ENCODE results near the gene ABCA1.
A peak's percentile ranks its signal among the peaks of the same experiment; 100 is the strongest.

The ABCA1 gene

GRCh38 chr9:104745852-104746251, 182.1 kb downstream of the ABCA1 start:
- Histone ChIP-seq H3F3A (ENCODE audit: insufficient read depth, low read length) (no peaks in the 10 kb centered on the region), H3K4me1 (ENCODE audit: insufficient read depth, low read length, severe bottlenecking) (peaks cover 39% of the 10 kb centered on the region), H3K4me2 (ENCODE audit: low read length) (no peak overlapping the region), H3K27me3 (ENCODE audit: insufficient read depth, low read length) (no peaks in the 10 kb centered on the region), H3K4me3 (ENCODE audit: low read depth, low read length, poor library complexity, severe bottlenecking) (no peak overlapping the region), H3K27ac (ENCODE audit: low read depth, low read length, poor library complexity, severe bottlenecking) (no peak overlapping the region), H2AFZ (ENCODE audit: low read length) (no peak overlapping the region), H3K79me2 (ENCODE audit: insufficient read depth, low read length) (no peaks in the 10 kb centered on the region), H3K9ac (ENCODE audit: low read length) (no peak overlapping the region), H3K9me2 (ENCODE audit: low read depth, low read length) (no peaks in the 10 kb centered on the region), H3K36me3 (ENCODE audit: insufficient read depth, low read length) (no peaks in the 10 kb centered on the region), H4K20me1 (ENCODE audit: insufficient read depth, low read length) (no peaks in the 10 kb centered on the region), H3K9me3 (ENCODE audit: low read length) (no peaks in the 10 kb centered on the region)
- TF ChIP-seq EZH2 (IDR thresholded peaks at IDR 0.05; ENCODE audit: borderline replicate concordance, low read length) (no peak), CTCF (IDR thresholded peaks at IDR 0.05; ENCODE audit: low read length) (no peak)

GRCh38 chr9:104743376-104743985, 184.5 kb downstream of the ABCA1 start:
- Histone ChIP-seq H3K27me3 (ENCODE audit: insufficient read depth, low read length) (no peaks in the 10 kb centered on the region), H4K20me1 (ENCODE audit: insufficient read depth, low read length) (no peaks in the 10 kb centered on the region), H3K4me1 (ENCODE audit: insufficient read depth, low read length, severe bottlenecking) (peaks cover 22% of the 10 kb centered on the region), H2AFZ (ENCODE audit: low read length) (no peak overlapping the region), H3K4me3 (ENCODE audit: low read depth, low read length, poor library complexity, severe bottlenecking) (no peak overlapping the region), H3K27ac (ENCODE audit: low read depth, low read length, poor library complexity, severe bottlenecking) (no peak overlapping the region), H3K36me3 (ENCODE audit: insufficient read depth, low read length) (no peaks in the 10 kb centered on the region), H3K4me2 (ENCODE audit: low read length) (no peak overlapping the region), H3K79me2 (ENCODE audit: insufficient read depth, low read length) (no peaks in the 10 kb centered on the region), H3K9me3 (ENCODE audit: low read length) (no peaks in the 10 kb centered on the region), H3K9me2 (ENCODE audit: low read depth, low read length) (no peaks in the 10 kb centered on the region), H3F3A (ENCODE audit: insufficient read depth, low read length) (no peaks in the 10 kb centered on the region), H3K9ac (ENCODE audit: low read length) (no peak overlapping the region)
- TF ChIP-seq CTCF (IDR thresholded peaks at IDR 0.05; ENCODE audit: low read length) (peak; percentile 81), EZH2 (IDR thresholded peaks at IDR 0.05; ENCODE audit: borderline replicate concordance, low read length) (no peak)

GRCh38 chr9:104740621-104741020, 187.3 kb downstream of the ABCA1 start:
- no peak overlapping the region for H3K9ac ChIP-seq (ENCODE audit: low read length)
- no peaks in the 10 kb centered on the region for H3K36me3 ChIP-seq (ENCODE audit: insufficient read depth, low read length)
- no peak overlapping the region for H2AFZ ChIP-seq (ENCODE audit: low read length)
- TF ChIP-seq CTCF (IDR thresholded peaks at IDR 0.05; ENCODE audit: low read length): no peak
- H3K4me1 ChIP-seq (ENCODE audit: insufficient read depth, low read length, severe bottlenecking): peaks cover 8% of the 10 kb centered on the region
- H3K4me3 ChIP-seq (ENCODE audit: low read depth, low read length, poor library complexity, severe bottlenecking): no peak overlapping the region
- H3K79me2 ChIP-seq (ENCODE audit: insufficient read depth, low read length): no peaks in the 10 kb centered on the region
- H3F3A ChIP-seq (ENCODE audit: insufficient read depth, low read length): no peaks in the 10 kb centered on the region
- no peaks in the 10 kb centered on the region for H4K20me1 ChIP-seq (ENCODE audit: insufficient read depth, low read length)
- H3K9me3 ChIP-seq (ENCODE audit: low read length): no peaks in the 10 kb centered on the region
- no peak overlapping the region for H3K27ac ChIP-seq (ENCODE audit: low read depth, low read length, poor library complexity, severe bottlenecking)
- H3K9me2 ChIP-seq (ENCODE audit: low read depth, low read length): no peaks in the 10 kb centered on the region
- no peaks in the 10 kb centered on the region for H3K27me3 ChIP-seq (ENCODE audit: insufficient read depth, low read length)
- no peak overlapping the region for H3K4me2 ChIP-seq (ENCODE audit: low read length)
